H1 (cell line): Measurements from ENCODE around the gene FPGS. TPM values are rescaled to one million over a fixed set of nuclear protein-coding genes. Genes with fewer than 3 reads are reported as not detected.

Source experiments
- ATF2 ChIP-seq: IDR thresholded peaks from 2 replicates; pipeline ENCODE4 v1.6.1; 2012; ENCODE audit warnings: low read length, inconsistent platforms
- BCL11A ChIP-seq, 2 experiments: IDR thresholded peaks; one replicate each; pipeline ENCODE4 v1.6.1; 2011; ENCODE audit warnings: low read depth in 2 of 2, low read length in 2 of 2, mild to moderate bottlenecking in 2 of 2
- GTF2F1 ChIP-seq: IDR thresholded peaks from 2 replicates; pipeline ENCODE4 v1.6.1; 2012; ENCODE audit warnings: low read depth, low read length, improper control_type of control experiment, borderline replicate concordance
- ZNF274 ChIP-seq: IDR thresholded peaks from 2 replicates; pipeline ENCODE4 v1.7.0; 2012; ENCODE audit warnings: low read length, borderline replicate concordance; ENCODE audit errors: extremely low read depth
- polyA plus RNA-seq, 7 experiments: library from polyadenylated mRNA; depleted of rRNA in 3 of 7; stranded (reverse) in 5 of 7; unstranded in 2 of 7; fragments of >200 nt in 5 of 7; fragments of 200-250 nt in 2 of 7; gene quantifications; 1 replicate in 5 of 7; 2 replicates in 1 of 7; 4 replicates in 1 of 7; pipeline versions ENCODE4 v1.2.1 to v1.2.3, GENCODE V29; 2011 to 2013; ENCODE audit warnings: missing spikeins in 2 of 7, mixed read lengths in 2 of 7
- total RNA-seq: library from RNA; stranded (reverse); fragmentation: NEBNext Ultra II Directional; extraction: Animal tissue kit (Norgen Biotek cat#: 25700); gene quantifications from 2 replicates; pipeline ENCODE4 v1.2.1, GENCODE V29; 2021

Gene FPGS
- total and polyA plus RNA-seq, 2 of the 8 experiments (the other 6 are each of a cell fraction or from before 2014, with no cell fraction given): 62.4 to 83.0 TPM

GRCh38 chr9:127808347-127809001 lies 5.8 kb downstream of the FPGS start (continued):
- TF ChIP-seq GTF2F1 (no peak), BCL11A (IDR thresholded peaks at IDR 0.05; ENCODE audit: low read depth in 2 of 2, low read length in 2 of 2) (no peak), ATF2 (no peak), ZNF274 (no peak)
